Measurements from ENCODE around the gene RPN2. TPM values are rescaled to one million over a fixed set of nuclear protein-coding genes. Genes with fewer than 3 reads are reported as not detected.

RPN2 gene
- total and polyA plus RNA-seq, 2 donors (not counting 1 experiment from before 2014, with no cell fraction given) = 262 to 414 TPM

GRCh38 chr20:37284691-37285161, 105.6 kb downstream of the RPN2 start:
- Histone ChIP-seq H3K4me3 (replicated peaks in 1 of 4; ENCODE audit: control extremely low read depth in 1 of 4, insufficient read depth in 1 of 4, low read depth in 3 of 4, low read length in 4 of 4) (no peak overlapping the region), H3K9me3 (ENCODE audit: control insufficient read depth, insufficient read depth, low read depth, low read length) (no peaks in the 10 kb centered on the region), H3K4me1 (ENCODE audit: control insufficient read depth, extremely low read depth, insufficient read depth, low read length) (no peaks in the 10 kb centered on the region), H3K79me2 (ENCODE audit: control insufficient read depth, insufficient read depth, low read length) (peaks cover under 1% of the 10 kb centered on the region), H3K36me3 (ENCODE audit: control insufficient read depth, insufficient read depth, low read length) (no peaks in the 10 kb centered on the region), H3K27ac (ENCODE audit: insufficient read depth, low read length) (no peak overlapping the region), H3K27me3 (ENCODE audit: control insufficient read depth, insufficient read depth, low read length) (no peaks in the 10 kb centered on the region), H3K9ac (ENCODE audit: insufficient read depth, low read length) (no peak overlapping the region), H2AFZ (ENCODE audit: low read length) (no peak overlapping the region), H4K20me1 (ENCODE audit: control insufficient read depth, extremely low read depth, insufficient read depth, low read length) (no peaks in the 10 kb centered on the region), H3K4me2 (ENCODE audit: extremely low read depth, insufficient read depth, low read length) (no peak overlapping the region)
- TF ChIP-seq CTCF (conservative IDR thresholded peaks at IDR 0.05 in 1 of 2, IDR thresholded peaks at IDR 0.05 in 1 of 2; ENCODE audit: low read depth in 1 of 2, low read length in 2 of 2) (no peak), EZH2 (IDR thresholded peaks at IDR 0.05; ENCODE audit: low read length, missing control alignments) (no peak)
- no peak for DNase-seq (ENCODE audit: low read depth in 2 of 2)

GRCh38 chr20:37285664-37286374, 106.7 kb downstream of the RPN2 start:
- Histone ChIP-seq H3K27ac (ENCODE audit: insufficient read depth, low read length) (no peak overlapping the region), H2AFZ (ENCODE audit: low read length) (no peak overlapping the region), H3K9ac (ENCODE audit: insufficient read depth, low read length) (no peak overlapping the region), H3K36me3 (ENCODE audit: control insufficient read depth, insufficient read depth, low read length) (no peaks in the 10 kb centered on the region), H4K20me1 (ENCODE audit: control insufficient read depth, extremely low read depth, insufficient read depth, low read length) (no peaks in the 10 kb centered on the region), H3K27me3 (ENCODE audit: control insufficient read depth, insufficient read depth, low read length) (no peaks in the 10 kb centered on the region), H3K9me3 (ENCODE audit: control insufficient read depth, insufficient read depth, low read depth, low read length) (no peaks in the 10 kb centered on the region), H3K4me1 (ENCODE audit: control insufficient read depth, extremely low read depth, insufficient read depth, low read length) (no peaks in the 10 kb centered on the region), H3K79me2 (ENCODE audit: control insufficient read depth, insufficient read depth, low read length) (peaks cover 10% of the 10 kb centered on the region), H3K4me3 (replicated peaks in 1 of 4; ENCODE audit: control extremely low read depth in 1 of 4, insufficient read depth in 1 of 4, low read depth in 3 of 4, low read length in 4 of 4) (no peak overlapping the region), H3K4me2 (ENCODE audit: extremely low read depth, insufficient read depth, low read length) (no peak overlapping the region)
- TF ChIP-seq EZH2 (IDR thresholded peaks at IDR 0.05; ENCODE audit: low read length, missing control alignments) (no peak), CTCF (conservative IDR thresholded peaks at IDR 0.05 in 1 of 2, IDR thresholded peaks at IDR 0.05 in 1 of 2; ENCODE audit: low read depth in 1 of 2, low read length in 2 of 2) (no peak)
- no peak for DNase-seq (ENCODE audit: low read depth in 2 of 2)

- no peak for TF ChIP-seq CTCF (conservative IDR thresholded peaks at IDR 0.05 in 1 of 2, IDR thresholded peaks at IDR 0.05 in 1 of 2; ENCODE audit: low read depth in 1 of 2, low read length in 2 of 2)
- TF ChIP-seq EZH2 (IDR thresholded peaks at IDR 0.05; ENCODE audit: low read length, missing control alignments) = no peak
- Histone ChIP-seq H3K79me2 (ENCODE audit: control insufficient read depth, insufficient read depth, low read length) (peaks cover 27% of the 10 kb centered on the region), H3K4me2 (ENCODE audit: extremely low read depth, insufficient read depth, low read length) (no peak overlapping the region)
Measured at GRCh38 chr20:37288091-37288490, 109.0 kb downstream of the RPN2 start.

More at GRCh38 chr20:37288091-37288490, 109.0 kb downstream of the RPN2 start:
- DNase-seq (ENCODE audit: low read depth in 2 of 2) = no peak
- no peaks in the 10 kb centered on the region for H4K20me1 ChIP-seq (ENCODE audit: control insufficient read depth, extremely low read depth, insufficient read depth, low read length)
- no peaks in the 10 kb centered on the region for H3K9me3 ChIP-seq (ENCODE audit: control insufficient read depth, insufficient read depth, low read depth, low read length)
- peaks cover 2% of the 10 kb centered on the region for H3K36me3 ChIP-seq (ENCODE audit: control insufficient read depth, insufficient read depth, low read length)
- H3K4me1 ChIP-seq (ENCODE audit: control insufficient read depth, extremely low read depth, insufficient read depth, low read length) = no peaks in the 10 kb centered on the region
- no peak overlapping the region for H2AFZ ChIP-seq (ENCODE audit: low read length)
- no peak overlapping the region for H3K27ac ChIP-seq (ENCODE audit: insufficient read depth, low read length)
- H3K27me3 ChIP-seq (ENCODE audit: control insufficient read depth, insufficient read depth, low read length) = no peaks in the 10 kb centered on the region
- no peak overlapping the region for H3K4me3 ChIP-seq (replicated peaks in 1 of 4; ENCODE audit: control extremely low read depth in 1 of 4, insufficient read depth in 1 of 4, low read depth in 3 of 4, low read length in 4 of 4)
- H3K9ac ChIP-seq (ENCODE audit: insufficient read depth, low read length) = no peak overlapping the region

Measured in fibroblast of lung (primary cell).